ENCODE data around the gene TAF11L6. TPM values are rescaled to one million over a fixed set of nuclear protein-coding genes. Genes with fewer than 3 reads are reported as not detected.
"Not testable (repeated sequence)": the region's sequence is repeated elsewhere in the genome, so short reads cannot be mapped to it uniquely, and the experiment has no call there.

The TAF11L6 gene
- total RNA-seq, 1 donor from 2014 or later = not detected

- no peaks in the 10 kb centered on the region for H3K4me1 ChIP-seq
- no peak for TF ChIP-seq CTCF (IDR thresholded peaks at IDR 0.05)
- no peak for TF ChIP-seq EZH2phosphoT487 (IDR thresholded peaks at IDR 0.05)
- TF ChIP-seq EZH2 (IDR thresholded peaks at IDR 0.05) = no peak
- Mint-ChIP-seq H3K4me1 (peaks cover 6% of the 10 kb centered on the region), H3K9me3 (no peaks in the 10 kb centered on the region), H3K36me3 (no peaks in the 10 kb centered on the region), H3K27me3 (ENCODE audit: insufficient read depth, low read depth) (peaks cover 2% of the 10 kb centered on the region), H3K27ac (no peak overlapping the region), H3K4me3 (no peak overlapping the region)
- H3K9me3 ChIP-seq (ENCODE audit: low read depth) = no peaks in the 10 kb centered on the region
- no peak overlapping the region for H3K9ac ChIP-seq
- H3K27ac ChIP-seq = no peak overlapping the region
- H3K4me3 ChIP-seq = no peak overlapping the region
- H4K20me1 ChIP-seq (ENCODE audit: low read depth) = no peaks in the 10 kb centered on the region
- DNase-seq (ENCODE audit: low spot score) = no peak
- no peaks in the 10 kb centered on the region for H3K27me3 ChIP-seq
- no peak overlapping the region for H2AFZ ChIP-seq (replicated peaks)
- no peaks in the 10 kb centered on the region for H3F3A ChIP-seq (ENCODE audit: low read depth)
- no peak overlapping the region for H3K4me2 ChIP-seq
- H3K36me3 ChIP-seq = no peaks in the 10 kb centered on the region
- no peaks in the 10 kb centered on the region for H3K79me2 ChIP-seq (ENCODE audit: low read depth)
Measured at GRCh38 chr5:17511775-17512325, 16.6 kb upstream of the TAF11L6 start.

GRCh38 chr5:17517526-17517925 lies 10.9 kb upstream of the TAF11L6 start:
- H3K4me1 Mint-ChIP-seq = not testable (repeated sequence)

GRCh38 chr5:17518067-17518466 lies 10.4 kb upstream of the TAF11L6 start, which contains the start of gene TAF11L3:
TAF11L3 (plus strand) TSS chr5:17518367.
- not testable (repeated sequence) for H3K27me3 Mint-ChIP-seq (ENCODE audit: insufficient read depth, low read depth); H3K9me3 Mint-ChIP-seq; DNase-seq (ENCODE audit: low spot score); H3K4me3 Mint-ChIP-seq; H3K4me1 Mint-ChIP-seq; H3K9me3 ChIP-seq (ENCODE audit: low read depth); H3K4me1 ChIP-seq; H3K27me3 ChIP-seq; H3K9ac ChIP-seq; H3K79me2 ChIP-seq (ENCODE audit: low read depth); H3K4me2 ChIP-seq; H3F3A ChIP-seq (ENCODE audit: low read depth); H4K20me1 ChIP-seq (ENCODE audit: low read depth); H3K27ac Mint-ChIP-seq; H3K27ac ChIP-seq; H3K36me3 Mint-ChIP-seq; H3K4me3 ChIP-seq; H2AFZ ChIP-seq (replicated peaks); H3K36me3 ChIP-seq

More at GRCh38 chr5:17517526-17517925, 10.9 kb upstream of the TAF11L6 start:
- not testable (repeated sequence) for H3K4me1 ChIP-seq; H3K79me2 ChIP-seq (ENCODE audit: low read depth); H3K27me3 Mint-ChIP-seq (ENCODE audit: insufficient read depth, low read depth); DNase-seq (ENCODE audit: low spot score); H3K36me3 ChIP-seq; H2AFZ ChIP-seq (replicated peaks); H3K27ac ChIP-seq; H3K27me3 ChIP-seq; H3K27ac Mint-ChIP-seq; H3K9me3 ChIP-seq (ENCODE audit: low read depth); H3K9ac ChIP-seq; H3K9me3 Mint-ChIP-seq; H3F3A ChIP-seq (ENCODE audit: low read depth); H3K36me3 Mint-ChIP-seq; H3K4me3 ChIP-seq; H4K20me1 ChIP-seq (ENCODE audit: low read depth); H3K4me3 Mint-ChIP-seq; H3K4me2 ChIP-seq

GRCh38 chr5:17519508-17519907 lies 9.0 kb upstream of the TAF11L6 start:
- H2AFZ ChIP-seq (replicated peaks); H3K27me3 Mint-ChIP-seq (ENCODE audit: insufficient read depth, low read depth); H3K4me1 Mint-ChIP-seq; H3K27me3 ChIP-seq; H3F3A ChIP-seq (ENCODE audit: low read depth); H3K9me3 Mint-ChIP-seq; H3K4me2 ChIP-seq; H3K27ac Mint-ChIP-seq; H3K36me3 ChIP-seq; H4K20me1 ChIP-seq (ENCODE audit: low read depth); H3K36me3 Mint-ChIP-seq; H3K27ac ChIP-seq; H3K4me3 Mint-ChIP-seq; H3K9ac ChIP-seq; H3K4me3 ChIP-seq; H3K79me2 ChIP-seq (ENCODE audit: low read depth); DNase-seq (ENCODE audit: low spot score); H3K4me1 ChIP-seq; H3K9me3 ChIP-seq (ENCODE audit: low read depth): not testable (repeated sequence)

GRCh38 chr5:17521501-17521900 lies 7.0 kb upstream of the TAF11L6 start, which contains the start of gene TAF11L4:
TAF11L4 (plus strand) TSS chr5:17521801.
- not testable (repeated sequence) for H3K4me3 Mint-ChIP-seq; H3F3A ChIP-seq (ENCODE audit: low read depth); H3K27ac Mint-ChIP-seq; H3K79me2 ChIP-seq (ENCODE audit: low read depth); H3K9ac ChIP-seq; H3K4me1 ChIP-seq; H2AFZ ChIP-seq (replicated peaks); H3K27me3 ChIP-seq; H3K36me3 Mint-ChIP-seq; H3K9me3 Mint-ChIP-seq; DNase-seq (ENCODE audit: low spot score); H3K27me3 Mint-ChIP-seq (ENCODE audit: insufficient read depth, low read depth); H3K4me3 ChIP-seq; H3K36me3 ChIP-seq; H3K9me3 ChIP-seq (ENCODE audit: low read depth); H3K4me2 ChIP-seq; H4K20me1 ChIP-seq (ENCODE audit: low read depth); H3K27ac ChIP-seq; H3K4me1 Mint-ChIP-seq

GRCh38 chr5:17524935-17525334 lies 3.5 kb upstream of the TAF11L6 start, which contains the start of gene TAF11L5:
TAF11L5 (plus strand) TSS chr5:17525235.
- DNase-seq (ENCODE audit: low spot score); H3K9me3 Mint-ChIP-seq; H3K36me3 ChIP-seq; H3K4me1 ChIP-seq; H3K4me2 ChIP-seq; H4K20me1 ChIP-seq (ENCODE audit: low read depth); H2AFZ ChIP-seq (replicated peaks); H3K4me3 Mint-ChIP-seq; H3K4me3 ChIP-seq; H3K4me1 Mint-ChIP-seq; H3K79me2 ChIP-seq (ENCODE audit: low read depth); H3K27ac Mint-ChIP-seq; H3K9ac ChIP-seq; H3K27me3 Mint-ChIP-seq (ENCODE audit: insufficient read depth, low read depth); H3K36me3 Mint-ChIP-seq; H3K27me3 ChIP-seq; H3K9me3 ChIP-seq (ENCODE audit: low read depth); H3F3A ChIP-seq (ENCODE audit: low read depth); H3K27ac ChIP-seq: not testable (repeated sequence)

GRCh38 chr5:17526504-17526903 lies 2.0 kb upstream of the TAF11L6 start:
- not testable (repeated sequence) for H3K9me3 Mint-ChIP-seq; H3K4me1 Mint-ChIP-seq; H3K4me3 Mint-ChIP-seq; H3K4me1 ChIP-seq; H3K4me3 ChIP-seq; H3F3A ChIP-seq (ENCODE audit: low read depth); H3K27me3 Mint-ChIP-seq (ENCODE audit: insufficient read depth, low read depth); H3K27me3 ChIP-seq; H3K4me2 ChIP-seq; H3K36me3 Mint-ChIP-seq; H2AFZ ChIP-seq (replicated peaks); H3K9me3 ChIP-seq (ENCODE audit: low read depth); DNase-seq (ENCODE audit: low spot score); H3K27ac ChIP-seq; H3K79me2 ChIP-seq (ENCODE audit: low read depth); H3K27ac Mint-ChIP-seq; H3K36me3 ChIP-seq; H4K20me1 ChIP-seq (ENCODE audit: low read depth); H3K9ac ChIP-seq
